B cell (primary cell): ENCODE data around the gene PRR4. TPM values are rescaled to one million over a fixed set of nuclear protein-coding genes. Genes with fewer than 3 reads are reported as not detected.

ENCODE experiments used
- ATAC-seq: fragments of 200-7000 bp; cut with Tn5 transposase; one replicate; pipeline ENCODE4 v1.10.0; 2021; ENCODE audit warnings: low read depth, mild to moderate bottlenecking, moderate number of reproducible peaks, moderate library complexity
- CTCF ChIA-PET: fragments of 350-600 bp; sonication (Branson Sonifier 250); formaldehyde crosslinking; loops from one replicate; lab custom pipeline; 2021; ENCODE audit warnings: antibody characterized with exemption, inconsistent platforms; lab: Charles Lee
- POLR2A ChIA-PET: fragments of 350-600 bp; sonication (Branson Sonifier 250); formaldehyde crosslinking; loops from one replicate; lab custom pipeline; 2021; ENCODE audit warnings: antibody characterized with exemption; lab: Charles Lee
- DNase-seq: peaks from one replicate; pipeline ENCODE4 v3.0.0; 2013
- H2AFZ ChIP-seq: 2 replicates; pipeline ENCODE4 v1.6.1; 2012; ENCODE audit warnings: mild to moderate bottlenecking, low read depth, low read length; ENCODE audit not compliant: insufficient read depth, poor library complexity, severe bottlenecking
- H3K27ac ChIP-seq, 2 donors: 1 replicate in 1 of 2; 2 replicates in 1 of 2; pipeline ENCODE4 v1.5.1; 2012 to 2013; ENCODE audit warnings: low read length in 2 of 2, mild to moderate bottlenecking in 2 of 2, moderate library complexity in 1 of 2
- H3K27me3 ChIP-seq, 4 experiments: fragments of 200-600 bp in 1 of 4; sonication (generic) in 1 of 4; replicated peaks in 1 of 4; 1 replicate in 2 of 4; 2 replicates in 2 of 4; pipeline versions ENCODE4 v1.6.1 to v1.7.0; 2013 to 2016; ENCODE audit warnings: low read length in 3 of 4, mild to moderate bottlenecking in 2 of 4, mixed read lengths in 1 of 4, moderate library complexity in 1 of 4; ENCODE audit not compliant: insufficient read depth in 4 of 4, control insufficient read depth in 3 of 4; ENCODE audit errors: control extremely low read depth in 1 of 4
- H3K36me3 ChIP-seq, 2 experiments: replicated peaks in 1 of 2; 1 replicate in 1 of 2; 2 replicates in 1 of 2; pipeline versions ENCODE4 v1.6.1 to v1.7.1; 2013; ENCODE audit warnings: low read length in 1 of 2; ENCODE audit not compliant: insufficient read depth in 2 of 2, control insufficient read depth in 1 of 2; ENCODE audit errors: control extremely low read depth in 1 of 2, extremely low read depth in 1 of 2
- H3K4me1 ChIP-seq, 2 donors: fragments of 200-600 bp in 1 of 2; sonication (generic) in 1 of 2; 1 replicate in 1 of 2; 2 replicates in 1 of 2; pipeline versions ENCODE4 v1.5.1 to v1.6.1; 2013 to 2017; ENCODE audit warnings: low read length in 2 of 2; ENCODE audit not compliant: control insufficient read depth in 2 of 2, insufficient read depth in 2 of 2
- H3K4me2 ChIP-seq: replicated peaks from 2 replicates; pipeline ENCODE3; 2012; ENCODE audit warnings: mild to moderate bottlenecking, low read depth, low read length; ENCODE audit not compliant: poor library complexity, severe bottlenecking
- H3K4me3 ChIP-seq, 5 experiments: fragments of 200-600 bp in 1 of 5; sonication (generic) in 1 of 5; 1 replicate in 3 of 5; 2 replicates in 2 of 5; pipeline versions ENCODE4 v1.5.1 to v1.7.0; 2011 to 2016; ENCODE audit warnings: low read length in 4 of 5, mild to moderate bottlenecking in 4 of 5, low read depth in 2 of 5, control low read depth in 1 of 5, moderate library complexity in 1 of 5; ENCODE audit not compliant: insufficient read depth in 1 of 5; ENCODE audit errors: control extremely low read depth in 1 of 5, extremely low read depth in 1 of 5
- H3K79me2 ChIP-seq: fragments of 200-600 bp; sonication (generic); one replicate; pipeline ENCODE4 v1.6.0; 2016; ENCODE audit warnings: low read length; ENCODE audit not compliant: control insufficient read depth, insufficient read depth
- H3K9ac ChIP-seq: fragments of 200-600 bp; sonication (generic); 2 replicates; pipeline ENCODE4 v1.6.1; 2017; ENCODE audit warnings: mild to moderate bottlenecking, low read length, moderate library complexity
- H3K9me3 ChIP-seq, 3 donors: one replicate each; pipeline versions ENCODE4 v1.6.1 to v1.7.1; 2013; ENCODE audit warnings: low read length in 2 of 3; ENCODE audit not compliant: control insufficient read depth in 2 of 3, insufficient read depth in 1 of 3; ENCODE audit errors: control extremely low read depth in 1 of 3
- H4K20me1 ChIP-seq: 2 replicates; pipeline ENCODE4 v1.6.0; 2012; ENCODE audit warnings: mild to moderate bottlenecking, low read length; ENCODE audit not compliant: insufficient read depth, control insufficient read depth, poor library complexity, severe bottlenecking
- H3K27ac Mint-ChIP-seq: one replicate; pipeline ENCODE4 v1.8.0; 2021; ENCODE audit warnings: mixed read lengths
- H3K27me3 Mint-ChIP-seq: one replicate; pipeline ENCODE4 v1.8.0; 2021; ENCODE audit warnings: mixed read lengths
- H3K4me1 Mint-ChIP-seq: one replicate; pipeline ENCODE4 v1.8.0; 2021; ENCODE audit warnings: mixed read lengths
- H3K4me3 Mint-ChIP-seq: one replicate; pipeline ENCODE4 v1.8.0; 2021; ENCODE audit warnings: mixed read lengths
- H3K9me3 Mint-ChIP-seq: one replicate; pipeline ENCODE4 v1.8.0; 2022; ENCODE audit warnings: mixed read lengths; ENCODE audit not compliant: insufficient read depth
- CTCF ChIP-seq: fragments of 200-600 bp; IDR thresholded peaks from one replicate; pipeline ENCODE4 v1.8.0; 2022; ENCODE audit warnings: antibody characterized with exemption, mild to moderate bottlenecking
- EZH2 ChIP-seq: IDR thresholded peaks from 2 replicates; pipeline ENCODE4 v1.6.1; 2012; ENCODE audit warnings: borderline replicate concordance, low read depth, mild to moderate bottlenecking, moderate library complexity, low read length; ENCODE audit not compliant: insufficient read depth, poor library complexity, severe bottlenecking
- WGBS: methylation state at CpG from one replicate; pipeline ENCODE4 v1.1.5; 2013; ENCODE audit warnings: missing lambda C conversion rate; ENCODE audit not compliant: insufficient coverage; 5-methylcytosine and 5-hydroxymethylcytosine counted together
- intact Hi-C: fragments of 100-400 bp; cut with micrococcal nuclease; formaldehyde crosslinking; loops from one replicate; pipeline ENCODE4 v1.10.0; 2022
- polyA plus RNA-seq: library from polyadenylated mRNA; depleted of rRNA; stranded (reverse); fragments of >200 nt; gene quantifications from 2 replicates; pipeline ENCODE4 v1.2.3, GENCODE V29; 2012
- total RNA-seq, 2 donors: library from RNA; stranded (reverse); fragments of 120-200 nt in 1 of 2; gene quantifications; 1 replicate in 1 of 2; 2 replicates in 1 of 2; pipeline versions ENCODE4 v1.2.3 to v1.2.4, GENCODE V29; 2013 to 2022

Gene PRR4
- total and polyA plus RNA-seq, 2 donors (not counting 1 experiment from before 2014, with no cell fraction given) = 1.8 to 1.9 TPM

DNA sequence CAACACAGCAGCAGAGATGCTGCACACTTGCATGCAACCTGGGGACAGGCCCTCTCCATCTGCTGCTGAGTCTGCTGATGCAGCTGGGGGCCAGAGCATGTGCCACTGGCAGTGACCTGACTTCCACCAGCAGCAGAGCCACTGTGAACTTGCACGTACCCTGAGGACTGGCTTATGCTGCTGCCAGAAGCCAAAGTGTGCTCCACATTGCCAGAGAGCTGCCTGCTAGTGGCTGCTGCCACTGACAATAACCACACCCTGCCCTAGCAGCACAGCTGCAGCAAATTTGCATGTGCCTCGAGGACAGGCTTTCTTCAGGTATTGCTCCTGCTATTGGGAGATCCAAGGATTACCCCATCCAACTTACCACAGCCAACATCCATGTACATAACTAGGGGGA lies 4.5 kb upstream of the PRR4 start:
- DNase-seq = no peak
- no peak for TF ChIP-seq CTCF
- TF ChIP-seq EZH2 = no peak
- ChIA-PET POLR2A (no interaction called here), CTCF (no interaction called here)
- Mint-ChIP-seq H3K4me1 (no peaks in the 10 kb centered on the region), H3K27me3 (no peaks in the 10 kb centered on the region), H3K27ac (no peak overlapping the region), H3K4me3 (no peak overlapping the region), H3K9me3 (peaks cover 3% of the 10 kb centered on the region)
- H3K4me3 ChIP-seq = no peak overlapping the region
- intact Hi-C loops = no loop called here
- WGBS = 76% methylated on average over 2 of the region's 2 CpGs
- H3K27me3 ChIP-seq = no peaks in the 10 kb centered on the region
- H3K9ac ChIP-seq = no peak overlapping the region
- H3K9me3 ChIP-seq = peaks cover 1 to 32% (median 17%) of the 10 kb centered on the region in 3 donors
- H4K20me1 ChIP-seq = no peaks in the 10 kb centered on the region
- H3K79me2 ChIP-seq = no peaks in the 10 kb centered on the region
- no peaks in the 10 kb centered on the region for H3K4me1 ChIP-seq
- ATAC-seq = no peak
- no peak overlapping the region for H3K4me2 ChIP-seq
- H3K27ac ChIP-seq = no peak overlapping the region
- H3K36me3 ChIP-seq = peaks cover 2 to 13% of the 10 kb centered on the region in 2 experiments
- H2AFZ ChIP-seq = no peak overlapping the region

- CTCF ChIA-PET = no interaction called here
- Histone ChIP-seq H3K79me2 (no peaks in the 10 kb centered on the region), H3K9me3 (peaks cover 1 to 13% (median 8%) of the 10 kb centered on the region in 3 donors), H3K36me3 (peaks cover 0 to 8% of the 10 kb centered on the region in 2 experiments), H2AFZ (no peak overlapping the region), H3K4me1 (no peaks in the 10 kb centered on the region), H3K27ac (no peak overlapping the region), H3K4me3 (no peak overlapping the region), H3K27me3 (no peaks in the 10 kb centered on the region), H4K20me1 (no peaks in the 10 kb centered on the region), H3K9ac (no peak overlapping the region), H3K4me2 (no peak overlapping the region)
- intact Hi-C loops = no loop called here
- no peak overlapping the region for H3K27ac Mint-ChIP-seq
- H3K4me1 Mint-ChIP-seq = no peaks in the 10 kb centered on the region
- 94% methylated on average over 2 of the region's 4 CpGs for WGBS
- H3K9me3 Mint-ChIP-seq = peaks cover 2% of the 10 kb centered on the region
- H3K4me3 Mint-ChIP-seq = no peak overlapping the region
- ATAC-seq (no peak), DNase-seq (no peak)
- H3K27me3 Mint-ChIP-seq = no peaks in the 10 kb centered on the region
- no peak for TF ChIP-seq CTCF
- TF ChIP-seq EZH2 = no peak
- POLR2A ChIA-PET = no interaction called here
Observed at GRCh38 chr12:10851243-10851858, 2.1 kb upstream of the PRR4 start.
